ENCODE results near the gene USP3. TPM values are rescaled to one million over a fixed set of nuclear protein-coding genes. Genes with fewer than 3 reads are reported as not detected.

USP3 gene
- total and polyA plus RNA-seq, 2 of the 13 experiments (the other 11 are each of a cell fraction or from before 2014, with no cell fraction given), result 14.3 to 61.2 TPM

GRCh38 chr15:63506537-63507035 lies 2.2 kb downstream of the USP3 start (continued):
- TF ChIP-seq, protein P1, sequence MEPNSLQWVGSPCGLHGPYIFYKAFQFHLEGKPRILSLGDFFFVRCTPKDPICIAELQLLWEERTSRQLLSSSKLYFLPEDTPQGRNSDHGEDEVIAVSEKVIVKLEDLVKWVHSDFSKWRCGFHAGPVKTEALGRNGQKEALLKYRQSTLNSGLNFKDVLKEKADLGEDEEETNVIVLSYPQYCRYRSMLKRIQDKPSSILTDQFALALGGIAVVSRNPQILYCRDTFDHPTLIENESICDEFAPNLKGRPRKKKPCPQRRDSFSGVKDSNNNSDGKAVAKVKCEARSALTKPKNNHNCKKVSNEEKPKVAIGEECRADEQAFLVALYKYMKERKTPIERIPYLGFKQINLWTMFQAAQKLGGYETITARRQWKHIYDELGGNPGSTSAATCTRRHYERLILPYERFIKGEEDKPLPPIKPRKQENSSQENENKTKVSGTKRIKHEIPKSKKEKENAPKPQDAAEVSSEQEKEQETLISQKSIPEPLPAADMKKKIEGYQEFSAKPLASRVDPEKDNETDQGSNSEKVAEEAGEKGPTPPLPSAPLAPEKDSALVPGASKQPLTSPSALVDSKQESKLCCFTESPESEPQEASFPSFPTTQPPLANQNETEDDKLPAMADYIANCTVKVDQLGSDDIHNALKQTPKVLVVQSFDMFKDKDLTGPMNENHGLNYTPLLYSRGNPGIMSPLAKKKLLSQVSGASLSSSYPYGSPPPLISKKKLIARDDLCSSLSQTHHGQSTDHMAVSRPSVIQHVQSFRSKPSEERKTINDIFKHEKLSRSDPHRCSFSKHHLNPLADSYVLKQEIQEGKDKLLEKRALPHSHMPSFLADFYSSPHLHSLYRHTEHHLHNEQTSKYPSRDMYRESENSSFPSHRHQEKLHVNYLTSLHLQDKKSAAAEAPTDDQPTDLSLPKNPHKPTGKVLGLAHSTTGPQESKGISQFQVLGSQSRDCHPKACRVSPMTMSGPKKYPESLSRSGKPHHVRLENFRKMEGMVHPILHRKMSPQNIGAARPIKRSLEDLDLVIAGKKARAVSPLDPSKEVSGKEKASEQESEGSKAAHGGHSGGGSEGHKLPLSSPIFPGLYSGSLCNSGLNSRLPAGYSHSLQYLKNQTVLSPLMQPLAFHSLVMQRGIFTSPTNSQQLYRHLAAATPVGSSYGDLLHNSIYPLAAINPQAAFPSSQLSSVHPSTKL (CRISPR knock-in tag; IDR thresholded peaks at IDR 0.05), result peak; percentile 18; the same call in 1 of the 2 replicates
- no peak for TF ChIP-seq KDM1A (CRISPR knock-in tag; IDR thresholded peaks at IDR 0.05)
- peak; percentile 69 for TF ChIP-seq ZNF652 (CRISPR knock-in tag; IDR thresholded peaks at IDR 0.05; ENCODE audit: borderline replicate concordance, low read depth)
- 0 out of 2 replicates have a peak, but pooled peaks have one; percentile 30 for TF ChIP-seq ZFX (CRISPR knock-in tag; IDR thresholded peaks at IDR 0.05; ENCODE audit: low read depth)
- TF ChIP-seq SAP130 (CRISPR knock-in tag; IDR thresholded peaks at IDR 0.05; ENCODE audit: low read depth), result peak; percentile 17; the same call in 1 of the 2 replicates
- TF ChIP-seq, protein P2, sequence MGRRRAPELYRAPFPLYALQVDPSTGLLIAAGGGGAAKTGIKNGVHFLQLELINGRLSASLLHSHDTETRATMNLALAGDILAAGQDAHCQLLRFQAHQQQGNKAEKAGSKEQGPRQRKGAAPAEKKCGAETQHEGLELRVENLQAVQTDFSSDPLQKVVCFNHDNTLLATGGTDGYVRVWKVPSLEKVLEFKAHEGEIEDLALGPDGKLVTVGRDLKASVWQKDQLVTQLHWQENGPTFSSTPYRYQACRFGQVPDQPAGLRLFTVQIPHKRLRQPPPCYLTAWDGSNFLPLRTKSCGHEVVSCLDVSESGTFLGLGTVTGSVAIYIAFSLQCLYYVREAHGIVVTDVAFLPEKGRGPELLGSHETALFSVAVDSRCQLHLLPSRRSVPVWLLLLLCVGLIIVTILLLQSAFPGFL (CRISPR knock-in tag; IDR thresholded peaks at IDR 0.05), result no peak
- TF ChIP-seq HNF4G (IDR thresholded peaks at IDR 0.05; ENCODE audit: borderline replicate concordance, low read depth, low read length), result no peak
- no peak for TF ChIP-seq HNF4G (CRISPR knock-in tag; IDR thresholded peaks at IDR 0.05; ENCODE audit: borderline replicate concordance, low read depth)
- TF ChIP-seq ZNF331 (CRISPR knock-in tag; IDR thresholded peaks at IDR 0.05), result 0 out of 2 replicates have a peak, but pooled peaks have one; percentile 28
- no peak for TF ChIP-seq THAP9 (CRISPR knock-in tag; IDR thresholded peaks at IDR 0.05; ENCODE audit: borderline replicate concordance)
- no peak for TF ChIP-seq YEATS2 (CRISPR knock-in tag; IDR thresholded peaks at IDR 0.05; ENCODE audit: borderline replicate concordance)

Data from HepG2 (cell line).